GM10266 (cell line): ENCODE measurements around the gene GNA15.

Experiments
- DNase-seq: peaks from one replicate; pipeline ENCODE4 v3.0.0; 2012; ENCODE audit errors: extremely low spot score
- TF ChIP-seq, protein P1 (sequence below): IDR thresholded peaks from 2 replicates; pipeline ENCODE4 v1.5.1; 2012; ENCODE audit warnings: mild to moderate bottlenecking, low read depth; ENCODE audit not compliant: control insufficient read depth, insufficient read depth; ENCODE audit errors: missing control alignments

GNA15 gene

DNA sequence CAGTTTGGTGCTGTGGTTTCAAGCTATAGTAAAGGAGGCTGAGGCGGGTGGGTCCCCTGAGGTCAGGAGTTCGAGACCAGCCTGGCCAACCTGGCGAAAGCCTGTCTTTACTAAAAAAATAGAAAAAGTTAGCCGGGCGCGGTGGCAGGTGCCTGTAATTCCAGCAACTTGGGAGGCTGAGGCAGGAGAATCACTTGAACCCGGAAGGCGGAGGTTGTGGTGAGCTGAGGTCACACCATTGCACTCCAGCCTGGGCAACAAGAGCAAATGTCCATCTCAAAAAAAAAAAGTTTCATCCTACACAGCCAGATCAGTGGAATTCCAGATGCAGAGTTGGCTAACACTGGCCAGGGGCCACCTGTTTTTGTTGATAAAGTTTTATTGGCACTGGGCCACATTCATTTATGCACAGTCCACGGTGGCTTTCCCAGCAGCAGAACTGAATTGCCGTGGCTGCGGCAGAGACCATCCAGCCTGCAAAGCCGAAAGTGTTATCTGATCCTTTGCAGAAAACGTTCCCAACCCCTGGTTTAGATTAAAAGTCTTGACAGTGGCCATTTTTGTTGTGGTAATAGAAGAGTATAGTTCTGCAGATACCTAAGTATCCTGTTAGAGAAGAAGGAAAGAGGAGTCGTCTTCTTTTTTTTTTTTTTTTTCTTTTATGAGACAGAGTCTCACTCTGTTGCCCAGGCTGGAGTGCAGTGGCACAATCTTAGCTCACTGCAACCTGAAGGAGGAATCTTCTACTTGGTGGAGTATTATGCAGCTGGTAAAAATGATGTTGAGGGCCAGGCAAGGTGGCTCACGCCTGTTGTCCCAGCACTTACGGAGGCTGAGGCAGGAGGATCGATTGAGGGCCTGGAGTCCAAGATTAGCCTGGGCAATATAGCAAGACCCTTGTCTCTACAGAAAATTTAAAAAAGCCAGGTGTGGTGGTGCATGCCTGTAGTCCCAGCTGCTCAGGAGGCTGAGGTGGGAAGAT is 58.6 kb downstream of the GNA15 start:
- TF ChIP-seq, protein P1, sequence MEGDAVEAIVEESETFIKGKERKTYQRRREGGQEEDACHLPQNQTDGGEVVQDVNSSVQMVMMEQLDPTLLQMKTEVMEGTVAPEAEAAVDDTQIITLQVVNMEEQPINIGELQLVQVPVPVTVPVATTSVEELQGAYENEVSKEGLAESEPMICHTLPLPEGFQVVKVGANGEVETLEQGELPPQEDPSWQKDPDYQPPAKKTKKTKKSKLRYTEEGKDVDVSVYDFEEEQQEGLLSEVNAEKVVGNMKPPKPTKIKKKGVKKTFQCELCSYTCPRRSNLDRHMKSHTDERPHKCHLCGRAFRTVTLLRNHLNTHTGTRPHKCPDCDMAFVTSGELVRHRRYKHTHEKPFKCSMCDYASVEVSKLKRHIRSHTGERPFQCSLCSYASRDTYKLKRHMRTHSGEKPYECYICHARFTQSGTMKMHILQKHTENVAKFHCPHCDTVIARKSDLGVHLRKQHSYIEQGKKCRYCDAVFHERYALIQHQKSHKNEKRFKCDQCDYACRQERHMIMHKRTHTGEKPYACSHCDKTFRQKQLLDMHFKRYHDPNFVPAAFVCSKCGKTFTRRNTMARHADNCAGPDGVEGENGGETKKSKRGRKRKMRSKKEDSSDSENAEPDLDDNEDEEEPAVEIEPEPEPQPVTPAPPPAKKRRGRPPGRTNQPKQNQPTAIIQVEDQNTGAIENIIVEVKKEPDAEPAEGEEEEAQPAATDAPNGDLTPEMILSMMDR, result no peak
- no peak for DNase-seq

DNA sequence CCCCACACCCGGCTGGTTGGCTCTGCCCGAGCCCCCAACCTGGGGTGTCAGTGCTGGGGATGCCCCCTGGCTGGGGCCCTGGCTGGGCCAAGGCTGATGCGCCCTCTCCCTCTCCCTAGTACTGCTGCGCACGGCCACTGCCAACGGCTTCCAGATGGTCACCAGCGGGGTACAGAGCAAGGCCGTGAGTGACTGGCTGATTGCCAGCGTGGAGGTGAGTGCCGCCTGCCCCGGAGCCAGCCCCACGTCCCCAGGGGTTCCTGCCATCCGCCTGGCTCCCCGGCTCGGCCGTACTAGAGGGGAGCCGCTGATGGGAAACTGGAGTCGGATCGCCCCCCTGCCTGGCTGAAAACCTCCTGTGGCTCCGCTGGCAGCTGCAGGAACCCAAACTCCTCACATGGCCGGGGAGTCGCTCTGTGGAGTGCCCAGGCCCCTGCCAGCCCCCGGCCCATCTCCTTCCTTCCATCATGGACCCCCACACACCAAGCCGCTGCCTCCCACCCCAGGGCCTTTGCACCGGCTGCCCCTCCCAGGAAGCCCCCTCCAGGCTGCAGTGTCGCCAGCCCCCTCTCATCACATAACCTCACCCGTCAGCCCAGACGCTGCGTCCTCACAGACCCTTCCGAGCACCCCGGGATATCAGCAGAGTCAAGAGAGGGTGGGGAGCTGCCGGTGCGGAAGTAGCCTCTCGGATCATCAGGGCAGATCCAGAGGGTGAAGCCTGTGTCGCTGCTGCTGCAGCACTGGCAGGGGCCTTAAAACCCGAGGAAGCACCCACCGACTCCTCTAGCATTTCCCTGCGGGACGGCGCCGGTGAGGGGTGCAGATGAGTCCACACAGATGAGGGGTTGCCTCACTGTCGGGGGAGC is 60.5 kb downstream of the GNA15 start:
- TF ChIP-seq, protein P1, result no peak
- no peak for DNase-seq

DNA sequence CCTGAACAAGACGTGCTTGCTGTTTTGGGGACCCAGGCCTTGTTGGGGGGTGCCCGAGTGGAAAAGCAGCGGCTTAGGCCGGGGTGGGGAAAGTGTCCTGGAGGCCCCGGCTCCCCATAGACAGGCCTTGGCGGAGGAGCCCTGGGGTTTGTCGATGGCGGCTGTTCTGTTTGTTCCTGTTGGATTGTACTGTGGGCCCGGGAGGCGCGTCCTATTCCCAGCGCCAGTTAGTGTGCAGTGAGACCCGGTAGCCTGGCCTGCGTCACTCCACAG is 61.0 kb downstream of the GNA15 start:
- no peak for DNase-seq

DNA sequence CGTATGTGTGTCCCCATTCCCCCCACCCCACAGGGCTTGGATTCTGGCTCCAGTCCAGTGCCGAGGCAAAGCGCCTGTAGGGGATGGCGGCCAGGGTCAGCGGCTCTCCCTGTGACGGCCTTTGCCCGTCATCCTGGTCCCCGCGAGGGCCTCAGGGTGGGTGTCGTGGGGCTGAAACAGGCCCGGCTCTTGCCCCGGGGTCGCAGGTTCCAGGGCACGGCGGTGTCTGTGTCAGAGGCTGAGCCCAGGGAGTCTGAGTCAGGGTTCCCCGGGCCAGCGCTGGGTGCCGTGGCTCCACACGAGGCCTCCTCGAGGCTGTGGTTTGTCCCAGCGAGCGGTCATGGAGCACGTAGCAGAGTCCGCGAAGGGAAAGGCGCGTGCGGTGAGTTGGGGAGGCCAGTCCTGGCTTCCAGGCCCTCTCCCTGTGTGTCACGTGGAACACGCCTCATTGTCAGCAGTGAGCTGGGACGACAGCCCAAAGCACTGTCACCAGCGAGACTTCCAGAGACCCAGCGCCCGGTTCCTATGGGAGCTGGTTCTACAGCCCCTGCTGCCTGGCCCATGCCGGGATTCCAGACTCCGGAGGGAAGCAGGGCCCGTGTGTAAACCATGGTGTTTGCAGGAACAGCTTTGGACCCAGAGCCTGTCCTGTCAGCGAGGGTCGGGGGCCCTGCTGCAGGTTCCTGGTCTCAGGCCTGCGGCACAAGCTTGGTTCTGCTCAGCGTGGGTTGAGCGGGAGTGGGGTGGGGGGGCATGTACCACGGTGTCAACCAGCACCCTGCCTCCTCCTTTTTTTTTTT is 63.3 kb downstream of the GNA15 start:
- no peak for DNase-seq
- TF ChIP-seq, protein P1, result no peak

More for the DNA sequence above, 61.0 kb downstream of the GNA15 start:
- TF ChIP-seq, protein P1, result no peak

DNA sequence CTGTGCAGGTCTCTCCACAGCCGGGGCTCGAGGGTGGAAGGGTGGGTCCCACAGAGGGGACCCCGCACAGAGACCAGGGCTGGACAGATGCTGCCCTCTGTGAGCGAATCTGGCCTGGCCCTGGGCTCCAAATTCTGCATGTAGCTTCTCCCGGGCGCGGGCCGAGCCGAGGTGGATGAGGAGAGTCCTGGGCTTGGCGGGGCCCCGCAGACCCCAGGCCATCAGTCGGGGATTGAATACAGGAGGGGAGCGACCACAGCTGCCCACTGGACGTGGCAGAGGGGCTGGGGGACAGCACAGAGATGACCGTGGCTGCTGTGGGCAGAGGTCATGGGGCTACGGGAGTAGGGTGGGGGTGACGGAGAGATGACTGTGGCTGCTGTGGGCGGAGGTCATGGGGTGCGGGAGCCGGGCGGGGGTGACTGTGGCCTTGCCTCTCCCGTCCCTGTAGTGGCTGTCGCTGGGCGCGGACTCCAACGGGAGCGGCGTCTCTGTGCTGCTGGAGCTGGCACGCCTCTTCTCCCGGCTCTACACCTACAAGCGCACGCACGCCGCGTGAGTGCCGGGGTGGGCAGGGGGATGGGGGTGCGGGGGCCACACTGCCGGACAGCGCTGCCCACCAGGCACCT is 65.4 kb downstream of the GNA15 start:
- TF ChIP-seq, protein P1, result no peak
- no peak for DNase-seq

DNA sequence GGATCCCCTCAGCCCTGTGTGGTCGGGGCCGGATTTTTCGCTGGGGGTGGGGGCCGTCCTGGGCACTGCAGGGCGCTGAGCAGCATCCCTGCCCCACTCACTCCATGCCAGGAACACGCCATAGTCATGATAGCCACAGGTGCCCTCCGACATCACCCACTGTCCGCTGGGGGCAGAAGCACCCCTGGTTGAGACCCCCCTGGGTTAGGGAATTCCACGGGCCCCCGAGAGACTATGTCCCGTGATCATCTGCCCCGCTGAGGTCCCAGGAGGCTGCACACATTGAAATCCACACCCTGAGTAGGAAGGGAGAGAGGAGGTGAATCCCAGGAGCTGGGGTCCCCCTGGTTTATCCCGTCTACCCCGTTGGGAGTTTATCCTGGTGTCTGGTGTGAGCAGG is 66.1 kb downstream of the GNA15 start:
- no peak for DNase-seq
- TF ChIP-seq, protein P1, result no peak
